ENCODE measurements around the gene MAP3K10. TPM values are rescaled to one million over a fixed set of nuclear protein-coding genes. Genes with fewer than 3 reads are reported as not detected.

Gene MAP3K10
- total RNA-seq, 2 donors from 2014 or later = 35.2 to 39.3 TPM

GRCh38 chr19:40154121-40154680 lies 37.0 kb upstream of the MAP3K10 start:
- TF ChIP-seq CTCF (conservative IDR thresholded peaks at IDR 0.05) = no peak
- no peaks in the 10 kb centered on the region for H3K9me3 ChIP-seq (ENCODE audit: control insufficient read depth, low read length)
- H3K4me3 ChIP-seq (ENCODE audit: low read length) = no peak overlapping the region
- Mint-ChIP-seq H3K27ac (no peak overlapping the region), H3K27me3 (ENCODE audit: insufficient read depth) (peaks cover 2% of the 10 kb centered on the region), H3K4me3 (no peak overlapping the region), H3K4me1 (no peaks in the 10 kb centered on the region), H3K9me3 (peaks cover 5% of the 10 kb centered on the region), H3K36me3 (ENCODE audit: low read depth) (no peaks in the 10 kb centered on the region)
- 91% methylated on average over 8 to 11 of the region's 11 CpGs for whole genome bisulfite sequencing, 2 experiments (ENCODE audit: insufficient coverage in 1 of 2, insufficient read length in 1 of 2)
- no peaks in the 10 kb centered on the region for H3K36me3 ChIP-seq (ENCODE audit: control insufficient read depth, insufficient read depth, low read length)
- no peak for DNase-seq
- H3K27ac ChIP-seq (ENCODE audit: low read depth, low read length) = no peak overlapping the region
- no peak overlapping the region for H3K9ac ChIP-seq (ENCODE audit: extremely low read depth, low read length, poor library complexity, severe bottlenecking)
- no peaks in the 10 kb centered on the region for H3K27me3 ChIP-seq (ENCODE audit: control insufficient read depth, insufficient read depth, low read length, poor library complexity, severe bottlenecking)
- H3K4me1 ChIP-seq (ENCODE audit: control insufficient read depth, insufficient read depth, low read length) = no peaks in the 10 kb centered on the region

- 46 to 69% methylated on average over 5 to 8 of the region's 8 CpGs for WGBS, 2 experiments (ENCODE audit: insufficient coverage in 1 of 2, insufficient read length in 1 of 2)
Measured at GRCh38 chr19:40155749-40156265, 35.4 kb upstream of the MAP3K10 start.

GRCh38 chr19:40157059-40157458 lies 34.2 kb upstream of the MAP3K10 start:
- H3K4me1 ChIP-seq (ENCODE audit: control insufficient read depth, insufficient read depth, low read length) = no peaks in the 10 kb centered on the region
- no peaks in the 10 kb centered on the region for H3K36me3 ChIP-seq (ENCODE audit: control insufficient read depth, insufficient read depth, low read length)
- no peak overlapping the region for H3K4me3 ChIP-seq (ENCODE audit: low read length)
- no peaks in the 10 kb centered on the region for H3K27me3 ChIP-seq (ENCODE audit: control insufficient read depth, insufficient read depth, low read length, poor library complexity, severe bottlenecking)
- no peaks in the 10 kb centered on the region for H3K4me1 Mint-ChIP-seq
- no peak overlapping the region for H3K27ac Mint-ChIP-seq
- no peak overlapping the region for H3K9ac ChIP-seq (ENCODE audit: extremely low read depth, low read length, poor library complexity, severe bottlenecking)
- peaks cover 5% of the 10 kb centered on the region for H3K9me3 Mint-ChIP-seq
- no peaks in the 10 kb centered on the region for H3K36me3 Mint-ChIP-seq (ENCODE audit: low read depth)
- H3K4me3 Mint-ChIP-seq = no peak overlapping the region
- H3K27ac ChIP-seq (ENCODE audit: low read depth, low read length) = no peak overlapping the region
- H3K9me3 ChIP-seq (ENCODE audit: control insufficient read depth, low read length) = no peaks in the 10 kb centered on the region
- peaks cover 2% of the 10 kb centered on the region for H3K27me3 Mint-ChIP-seq (ENCODE audit: insufficient read depth)
- 66 to 82% methylated on average over 3 to 5 of the region's 6 CpGs for WGBS, 2 experiments (ENCODE audit: insufficient coverage in 1 of 2, insufficient read length in 1 of 2)
- no peak for TF ChIP-seq CTCF (conservative IDR thresholded peaks at IDR 0.05)
- no peak for DNase-seq

More at GRCh38 chr19:40155749-40156265, 35.4 kb upstream of the MAP3K10 start:
- Histone ChIP-seq H3K4me3 (ENCODE audit: low read length) (no peak overlapping the region), H3K9me3 (ENCODE audit: control insufficient read depth, low read length) (no peaks in the 10 kb centered on the region), H3K36me3 (ENCODE audit: control insufficient read depth, insufficient read depth, low read length) (no peaks in the 10 kb centered on the region), H3K27me3 (ENCODE audit: control insufficient read depth, insufficient read depth, low read length, poor library complexity, severe bottlenecking) (no peaks in the 10 kb centered on the region), H3K27ac (ENCODE audit: low read depth, low read length) (no peak overlapping the region), H3K9ac (ENCODE audit: extremely low read depth, low read length, poor library complexity, severe bottlenecking) (no peak overlapping the region), H3K4me1 (ENCODE audit: control insufficient read depth, insufficient read depth, low read length) (no peaks in the 10 kb centered on the region)
- DNase-seq = peak; percentile 65
- Mint-ChIP-seq H3K36me3 (ENCODE audit: low read depth) (no peaks in the 10 kb centered on the region), H3K27ac (no peak overlapping the region), H3K4me1 (no peaks in the 10 kb centered on the region), H3K4me3 (no peak overlapping the region), H3K9me3 (peaks cover 5% of the 10 kb centered on the region), H3K27me3 (ENCODE audit: insufficient read depth) (peaks cover 2% of the 10 kb centered on the region)
- TF ChIP-seq CTCF (conservative IDR thresholded peaks at IDR 0.05) = peak; percentile 62
